ENCODE measurements around the gene TMC1. TPM values are rescaled to one million over a fixed set of nuclear protein-coding genes. Genes with fewer than 3 reads are reported as not detected.
"Not testable (repeated sequence)": the region's sequence is repeated elsewhere in the genome, so short reads cannot be mapped to it uniquely, and the experiment has no call there.

Gene TMC1
- total RNA-seq, 2 experiments from 2014 or later: not detected

DNA sequence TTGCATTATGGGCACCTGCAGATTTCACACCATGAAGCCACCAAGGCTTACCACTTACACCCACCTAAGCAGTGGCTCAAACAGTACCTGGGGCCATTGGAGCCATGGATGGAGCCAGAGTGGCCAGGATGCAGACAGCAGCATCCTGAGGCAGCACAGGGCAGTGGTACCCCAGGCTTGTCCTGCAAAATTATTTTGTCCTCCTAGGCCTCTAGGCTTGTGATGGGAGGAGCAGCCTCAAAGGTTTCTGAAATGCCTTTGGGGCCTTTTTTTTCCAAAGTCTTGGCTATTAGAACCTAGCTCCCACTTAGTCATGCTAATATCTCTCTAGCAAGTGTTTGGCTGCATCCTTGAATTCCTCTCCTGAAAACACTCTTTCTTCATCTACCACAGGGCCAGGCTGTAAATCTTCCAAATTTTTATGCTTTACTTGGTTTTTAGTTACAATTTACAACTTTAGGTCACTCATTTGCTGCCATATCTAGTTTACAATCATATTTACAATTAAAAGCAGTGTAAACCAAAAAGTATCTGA is 15.7 kb downstream of the TMC1 start:
- no peaks in the 10 kb centered on the region for H3K27me3 Mint-ChIP-seq
- H3K4me1 Mint-ChIP-seq: peaks cover 9% of the 10 kb centered on the region
- H3K4me3 Mint-ChIP-seq: no peak overlapping the region
- peaks cover 6% of the 10 kb centered on the region for H3K36me3 Mint-ChIP-seq
- no peak overlapping the region for H3K27ac Mint-ChIP-seq
- no peak for DNase-seq
- H3K9me3 Mint-ChIP-seq (ENCODE audit: low read depth): peaks cover 2% of the 10 kb centered on the region
- ATAC-seq: no peak
- CTCF ChIA-PET: no interaction called here

DNA sequence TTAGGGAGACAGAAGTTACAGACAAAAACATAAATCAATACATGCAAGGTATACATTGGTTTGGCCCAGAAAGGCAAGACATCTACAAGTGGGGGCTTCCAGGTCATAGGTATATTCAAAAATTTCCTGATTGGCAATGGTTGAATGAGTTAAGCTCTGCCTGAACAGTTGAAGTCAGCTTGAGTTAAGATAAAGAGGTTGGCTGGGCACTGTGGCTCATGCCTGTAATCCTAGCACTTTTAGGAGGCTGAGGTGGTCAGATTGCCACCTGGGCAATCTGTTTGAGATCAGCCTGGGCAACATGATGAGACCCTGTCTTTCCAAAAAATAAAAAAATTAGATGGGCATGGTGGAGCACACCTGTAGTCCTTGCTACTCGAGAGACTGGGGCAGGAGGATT is 16.3 kb downstream of the TMC1 start:
- no peak for ATAC-seq
- Mint-ChIP-seq H3K36me3 (peaks cover 4% of the 10 kb centered on the region), H3K27ac (no peak overlapping the region), H3K9me3 (ENCODE audit: low read depth) (peaks cover 2% of the 10 kb centered on the region), H3K4me3 (no peak overlapping the region), H3K4me1 (peaks cover 13% of the 10 kb centered on the region), H3K27me3 (no peaks in the 10 kb centered on the region)
- CTCF ChIA-PET: no interaction called here
- DNase-seq: no peak

DNA sequence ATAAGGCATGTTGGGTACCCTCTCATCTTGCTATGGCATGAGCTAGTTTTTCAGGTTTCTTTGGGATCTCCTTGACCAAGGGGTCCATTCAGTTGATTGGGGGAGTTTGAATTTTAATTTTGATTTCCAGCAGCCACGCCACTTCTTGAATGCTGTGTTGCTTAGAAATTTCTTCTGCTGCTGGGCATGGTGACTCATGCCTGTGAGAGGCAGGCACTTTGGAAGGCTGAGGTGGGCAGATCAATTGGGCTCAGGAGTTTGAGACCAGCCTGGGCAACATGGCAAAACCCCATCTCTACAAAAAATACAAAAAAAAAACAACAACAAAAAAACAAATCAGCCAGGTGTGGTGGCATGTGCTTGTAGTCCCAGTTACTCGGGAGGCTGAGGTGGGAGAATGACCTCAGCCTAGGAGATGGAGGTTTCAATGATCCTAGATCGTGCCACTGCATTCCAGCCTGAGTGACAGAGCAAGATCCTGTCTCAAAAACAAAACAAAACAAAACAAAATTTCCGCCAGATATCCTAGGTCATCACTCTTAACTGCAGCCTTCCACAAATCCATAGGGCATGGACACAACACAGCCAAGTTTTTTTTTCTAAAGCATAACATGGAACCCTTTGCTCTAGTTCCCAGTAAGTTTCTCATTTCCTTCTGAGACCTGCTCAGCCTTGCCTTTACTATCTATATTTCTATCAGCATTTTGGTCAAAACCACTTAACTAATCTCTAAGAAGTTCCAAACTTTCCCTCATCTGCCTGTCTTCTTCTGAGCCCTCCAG is 17.7 kb downstream of the TMC1 start:
- Mint-ChIP-seq H3K27ac (no peak overlapping the region), H3K9me3 (ENCODE audit: low read depth) (peaks cover 2% of the 10 kb centered on the region), H3K4me1 (peaks cover 17% of the 10 kb centered on the region), H3K36me3 (peaks cover 4% of the 10 kb centered on the region), H3K27me3 (no peaks in the 10 kb centered on the region), H3K4me3 (no peak overlapping the region)
- no peak for DNase-seq
- no peak for ATAC-seq
- CTCF ChIA-PET: no interaction called here

DNA sequence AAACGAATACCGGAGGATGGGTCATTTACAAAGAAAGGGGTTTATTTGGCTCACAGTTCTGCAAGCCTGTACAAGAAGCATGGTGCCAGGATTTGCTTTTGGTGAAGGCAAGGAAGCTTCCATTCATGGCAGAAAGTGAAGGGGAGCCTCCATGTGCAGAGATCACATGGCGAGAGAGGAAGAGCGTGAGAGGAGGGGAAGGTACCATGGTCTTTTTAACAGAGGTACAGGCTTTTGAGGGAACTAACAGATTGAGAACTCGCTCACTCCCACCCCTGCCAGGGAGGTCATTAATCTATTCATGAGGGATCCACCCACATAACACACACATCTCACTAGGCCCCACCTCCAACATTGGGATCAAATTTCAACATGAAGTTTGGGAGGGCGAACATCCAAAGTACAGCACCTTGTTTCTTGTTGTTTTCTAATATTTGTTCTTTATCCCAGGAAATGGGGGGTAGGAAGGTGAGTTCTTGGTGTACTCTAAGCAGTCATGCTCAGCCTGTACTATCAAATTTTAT is 18.5 kb downstream of the TMC1 start:
- ATAC-seq (no peak), DNase-seq (no peak)
- CTCF ChIA-PET: no interaction called here
- Mint-ChIP-seq H3K4me3 (no peak overlapping the region), H3K9me3 (ENCODE audit: low read depth) (peaks cover 2% of the 10 kb centered on the region), H3K4me1 (peaks cover 17% of the 10 kb centered on the region), H3K27ac (no peak overlapping the region), H3K27me3 (no peaks in the 10 kb centered on the region), H3K36me3 (peaks cover 4% of the 10 kb centered on the region)

- peaks cover 2% of the 10 kb centered on the region for H3K9me3 Mint-ChIP-seq (ENCODE audit: low read depth)
- DNase-seq (no peak), ATAC-seq (no peak)
- CTCF ChIA-PET: no interaction called here
- H3K27me3 Mint-ChIP-seq: no peaks in the 10 kb centered on the region
- H3K27ac Mint-ChIP-seq: no peak overlapping the region
- peaks cover 17% of the 10 kb centered on the region for H3K4me1 Mint-ChIP-seq
- peaks cover 4% of the 10 kb centered on the region for H3K36me3 Mint-ChIP-seq
- H3K4me3 Mint-ChIP-seq: no peak overlapping the region
Observed at GRCh38 chr9:72540348-72540873, 19.0 kb downstream of the TMC1 start.

DNA sequence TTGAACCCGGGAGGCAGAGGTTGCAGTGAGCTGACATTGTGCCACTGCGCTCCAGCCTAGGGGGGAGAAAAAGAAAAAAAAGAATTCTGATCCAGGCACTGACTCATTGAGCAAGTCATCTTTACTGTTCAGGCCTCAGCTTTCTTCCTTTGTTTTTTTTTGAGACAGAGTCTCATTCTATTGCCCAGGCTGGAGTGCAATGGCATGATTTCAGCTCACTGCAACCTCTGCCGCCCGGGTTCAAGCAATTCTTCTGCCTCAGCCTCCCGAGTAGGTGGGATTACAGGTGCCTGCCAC is 21.1 kb downstream of the TMC1 start:
- not testable (repeated sequence) for H3K27me3 Mint-ChIP-seq; ATAC-seq; DNase-seq; H3K27ac Mint-ChIP-seq; H3K36me3 Mint-ChIP-seq; H3K9me3 Mint-ChIP-seq (ENCODE audit: low read depth); H3K4me3 Mint-ChIP-seq
- CTCF ChIA-PET: interaction anchor here (1.6 kb wide), 1 partner anchor 47 kb away, joined by 4 read pairs; no protein-coding TSS in a partner anchor
- H3K4me1 Mint-ChIP-seq: peaks cover 17% of the 10 kb centered on the region

GRCh38 chr9:72542917-72543316 is 21.5 kb downstream of the TMC1 start:
- Mint-ChIP-seq H3K9me3 (ENCODE audit: low read depth) (no peaks in the 10 kb centered on the region), H3K36me3 (no peaks in the 10 kb centered on the region), H3K4me1 (peaks cover 17% of the 10 kb centered on the region), H3K27ac (peak overlapping the region; percentile 1), H3K4me3 (no peak overlapping the region), H3K27me3 (no peaks in the 10 kb centered on the region)
- CTCF ChIA-PET: no interaction called here
- no peak for ATAC-seq
- DNase-seq: no peak

GRCh38 chr9:72551306-72551705 is 29.9 kb downstream of the TMC1 start:
- H3K4me3 Mint-ChIP-seq: no peak overlapping the region
- CTCF ChIA-PET: no interaction called here
- DNase-seq: no peak
- no peaks in the 10 kb centered on the region for H3K9me3 Mint-ChIP-seq (ENCODE audit: low read depth)
- no peak for ATAC-seq
- no peak overlapping the region for H3K27ac Mint-ChIP-seq
- H3K27me3 Mint-ChIP-seq: peaks cover 2% of the 10 kb centered on the region
- no peaks in the 10 kb centered on the region for H3K4me1 Mint-ChIP-seq
- peaks cover 1% of the 10 kb centered on the region for H3K36me3 Mint-ChIP-seq

DNA sequence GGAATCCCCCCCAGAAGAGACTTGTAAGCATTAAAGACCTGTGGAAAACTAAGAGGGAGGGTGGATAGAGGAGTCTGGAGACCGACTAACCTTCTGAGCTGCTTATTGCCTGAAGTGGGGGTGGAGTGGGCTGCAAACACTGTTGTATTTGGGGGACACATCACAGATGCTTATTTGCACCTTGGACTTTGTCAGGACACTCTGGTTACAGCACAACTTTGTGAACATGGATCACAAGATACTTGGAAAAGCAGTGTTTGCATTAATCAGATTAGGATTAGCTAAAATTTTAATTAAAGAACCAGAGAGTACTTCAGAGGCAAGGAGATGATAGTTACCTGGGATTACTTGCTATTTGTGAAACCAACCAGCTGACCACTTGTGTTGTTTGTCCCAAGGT is 30.9 kb downstream of the TMC1 start:
- DNase-seq (no peak), ATAC-seq (no peak)
- Mint-ChIP-seq H3K9me3 (ENCODE audit: low read depth) (no peaks in the 10 kb centered on the region), H3K36me3 (peaks cover 1% of the 10 kb centered on the region), H3K27me3 (peaks cover 2% of the 10 kb centered on the region), H3K4me1 (peaks cover 2% of the 10 kb centered on the region), H3K4me3 (no peak overlapping the region), H3K27ac (no peak overlapping the region)
- CTCF ChIA-PET: no interaction called here

DNA sequence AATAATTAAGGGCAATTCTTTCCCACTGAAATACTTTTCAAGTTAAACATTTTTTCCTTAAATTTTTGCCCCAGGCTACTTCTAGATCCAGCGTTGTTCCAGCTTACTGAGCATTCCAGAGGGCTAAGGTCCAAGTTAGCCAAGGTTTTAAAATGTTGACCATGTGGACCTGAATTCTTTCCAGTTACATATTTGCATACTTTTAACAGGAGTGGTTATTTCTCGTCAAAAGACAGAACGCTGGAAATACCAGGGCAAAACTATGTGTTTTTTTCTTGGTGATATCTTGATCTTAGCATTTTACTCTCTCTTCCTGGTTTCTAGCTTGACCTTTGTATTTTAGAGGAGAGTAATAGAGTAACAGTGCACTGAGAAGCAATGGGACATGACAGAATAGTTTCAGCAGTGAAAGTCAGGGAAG is 32.8 kb downstream of the TMC1 start:
- peaks cover 1% of the 10 kb centered on the region for H3K36me3 Mint-ChIP-seq
- peaks cover 10% of the 10 kb centered on the region for H3K4me1 Mint-ChIP-seq
- ATAC-seq: no peak
- H3K4me3 Mint-ChIP-seq: no peak overlapping the region
- no peak for DNase-seq
- CTCF ChIA-PET: interaction anchor here (1.6 kb wide), 1 partner anchor 28 kb away, joined by 3 read pairs; no protein-coding TSS in a partner anchor
- H3K27ac Mint-ChIP-seq: no peak overlapping the region
- H3K9me3 Mint-ChIP-seq (ENCODE audit: low read depth): no peaks in the 10 kb centered on the region
- peaks cover 2% of the 10 kb centered on the region for H3K27me3 Mint-ChIP-seq

DNA sequence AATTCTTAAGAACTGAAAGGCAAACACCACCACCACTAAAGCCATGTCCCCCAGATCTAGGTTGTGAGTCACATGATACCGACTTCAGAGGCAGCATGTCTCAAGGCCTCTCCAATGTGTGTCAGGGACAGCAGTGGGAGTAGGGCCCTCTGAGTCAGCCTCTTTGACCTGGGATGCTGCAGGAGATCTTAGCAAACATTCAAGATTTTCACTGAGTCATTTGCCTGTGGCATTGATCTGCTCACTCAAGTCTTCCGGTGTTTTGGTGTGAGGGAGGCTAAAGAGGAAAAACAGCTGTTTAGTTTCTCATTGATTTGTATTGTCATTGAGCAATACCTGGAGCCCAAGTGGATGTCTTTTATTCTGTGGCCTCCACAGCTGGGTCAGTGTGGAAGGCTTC is 36.1 kb downstream of the TMC1 start:
- CTCF ChIA-PET: interaction anchor here (1.5 kb wide), 1 partner anchor 274 kb away, joined by 3 read pairs; no protein-coding TSS in a partner anchor
- Mint-ChIP-seq H3K4me3 (no peak overlapping the region), H3K9me3 (ENCODE audit: low read depth) (no peaks in the 10 kb centered on the region), H3K36me3 (no peaks in the 10 kb centered on the region), H3K27me3 (peaks cover 2% of the 10 kb centered on the region), H3K4me1 (peaks cover 10% of the 10 kb centered on the region), H3K27ac (peak overlapping the region; percentile 61)
- DNase-seq (peak; percentile 51), ATAC-seq (peak; percentile 82)

DNA sequence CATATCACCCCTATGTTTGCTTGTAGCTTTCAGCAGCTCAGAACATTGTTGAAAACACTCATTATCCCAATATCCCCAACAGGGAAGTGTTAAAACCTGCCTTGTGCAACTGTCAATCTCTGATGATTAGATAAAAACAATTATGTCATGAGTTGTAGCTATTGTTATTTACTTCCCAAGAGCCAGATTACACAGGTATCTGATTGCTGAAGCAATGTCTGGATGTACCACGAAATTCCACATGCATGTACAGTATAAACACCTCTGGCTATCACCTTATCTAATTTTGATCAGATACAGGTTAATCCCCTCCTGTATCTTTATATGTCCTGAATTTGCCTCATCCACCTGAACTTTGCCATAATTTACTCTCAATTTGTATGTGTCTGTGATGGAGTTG is 38.7 kb downstream of the TMC1 start:
- H3K9me3 Mint-ChIP-seq (ENCODE audit: low read depth): peaks cover 2% of the 10 kb centered on the region
- H3K36me3 Mint-ChIP-seq: no peaks in the 10 kb centered on the region
- DNase-seq (no peak), ATAC-seq (no peak)
- no peaks in the 10 kb centered on the region for H3K27me3 Mint-ChIP-seq
- H3K27ac Mint-ChIP-seq: no peak overlapping the region
- CTCF ChIA-PET: interaction anchor here (1.0 kb wide), 1 partner anchor 30 kb away, joined by 3 read pairs; no protein-coding TSS in a partner anchor
- peaks cover 10% of the 10 kb centered on the region for H3K4me1 Mint-ChIP-seq
- H3K4me3 Mint-ChIP-seq: no peak overlapping the region

GRCh38 chr9:72563806-72564205 is 42.4 kb downstream of the TMC1 start:
- Mint-ChIP-seq H3K27me3 (no peaks in the 10 kb centered on the region), H3K27ac (no peak overlapping the region), H3K4me1 (no peaks in the 10 kb centered on the region), H3K9me3 (ENCODE audit: low read depth) (peaks cover 8% of the 10 kb centered on the region), H3K36me3 (peaks cover 2% of the 10 kb centered on the region), H3K4me3 (no peak overlapping the region)
- DNase-seq (no peak), ATAC-seq (no peak)
- CTCF ChIA-PET: no interaction called here

Data from activated CD8-positive, alpha-beta memory T cell treated with anti-CD3 and anti-CD28 coated beads, Interleukin-2, amount 10 ng/mL, durations not matched to agents 7 days and 5 days (primary cell).